Stimulated activated naive B cell treated with anti-CD40 and anti-IgM and Interleukin-4, amounts not matched to agents 10 μg/mL and 1 μg/mL and 100 μg/mL, for 72 hours (primary cell): Measurements from ENCODE around the gene ZNF133.
"Not testable (repeated sequence)": the region's sequence is repeated elsewhere in the genome, so short reads cannot be mapped to it uniquely, and the experiment has no call there.

Source experiments
- ATAC-seq, 2 donors: fragments of 150-1000 bp; cut with Tn5 transposase; replicated peaks; 2 replicates each; pipeline ENCODE4 v1.10.0; 2021; ENCODE audit warnings: moderate library complexity in 1 of 2
- DNase-seq: peaks from one replicate; pipeline ENCODE4 v3.0.0; 2021
- H3K27ac Mint-ChIP-seq: one replicate; pipeline ENCODE4 v1.8.0; 2022; ENCODE audit warnings: mild to moderate bottlenecking, mixed read lengths
- H3K27me3 Mint-ChIP-seq, 2 donors: one replicate each; pipeline ENCODE4 v1.8.0; 2022; ENCODE audit warnings: mixed read lengths in 2 of 2
- H3K36me3 Mint-ChIP-seq, 2 donors: one replicate each; pipeline ENCODE4 v1.8.0; 2022; ENCODE audit warnings: mixed read lengths in 2 of 2, mild to moderate bottlenecking in 1 of 2
- H3K4me1 Mint-ChIP-seq, 2 donors: one replicate each; pipeline ENCODE4 v1.8.0; 2022; ENCODE audit warnings: mixed read lengths in 2 of 2, mild to moderate bottlenecking in 1 of 2
- H3K4me3 Mint-ChIP-seq, 2 donors: one replicate each; pipeline ENCODE4 v1.8.0; 2022; ENCODE audit warnings: mild to moderate bottlenecking in 2 of 2, mixed read lengths in 2 of 2, moderate library complexity in 1 of 2
- H3K9me3 Mint-ChIP-seq, 2 donors: one replicate each; pipeline ENCODE4 v1.8.0; 2022; ENCODE audit warnings: mixed read lengths in 2 of 2, mild to moderate bottlenecking in 1 of 2

ZNF133 gene

DNA sequence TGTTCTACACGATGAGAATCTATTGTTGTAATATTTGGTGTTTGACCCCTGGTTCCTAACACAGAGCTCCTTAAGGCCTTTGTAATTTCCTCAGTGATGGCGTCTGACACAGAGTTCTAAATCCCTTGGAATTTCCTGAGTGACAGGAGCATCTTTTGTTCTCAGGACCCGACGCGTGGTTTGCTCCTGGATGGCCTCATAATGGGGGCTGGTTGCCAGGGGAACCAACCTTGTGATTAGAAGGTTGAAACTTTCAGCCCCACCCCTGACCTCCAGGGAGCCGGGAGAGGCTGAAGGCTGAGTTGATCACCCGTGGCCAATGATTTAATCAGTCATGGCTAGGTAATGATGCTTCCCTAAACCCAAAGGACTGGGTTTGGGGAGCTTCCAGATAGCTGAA lies 20.5 kb upstream of the ZNF133 start:
- Mint-ChIP-seq H3K27me3 (peaks cover 28 to 34% of the 10 kb centered on the region in 2 donors), H3K4me1 (no peaks in the 10 kb centered on the region), H3K27ac (no peak overlapping the region), H3K9me3 (no peaks in the 10 kb centered on the region), H3K4me3 (no peak overlapping the region), H3K36me3 (no peaks in the 10 kb centered on the region)
- ATAC-seq (no peak), DNase-seq (no peak)

DNA sequence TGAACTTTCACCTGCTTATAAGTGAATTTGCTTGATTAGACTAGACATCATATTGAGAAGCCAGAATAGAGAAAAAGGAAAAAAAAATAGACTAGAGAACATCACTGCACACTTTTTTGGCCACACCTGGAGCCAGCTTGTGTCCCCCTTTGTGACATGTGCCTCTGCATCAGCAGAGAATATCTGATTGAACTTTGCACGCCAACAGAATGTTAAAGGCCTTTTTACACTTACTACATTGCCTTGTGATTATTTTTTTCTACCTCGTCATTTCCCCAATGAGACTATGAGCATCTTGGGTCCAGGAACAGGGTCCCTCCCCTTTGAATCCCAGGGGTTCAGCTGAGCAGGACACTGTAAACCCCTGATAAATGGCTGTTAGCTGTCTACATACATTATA lies 17.2 kb upstream of the ZNF133 start:
- H3K27ac Mint-ChIP-seq: no peak overlapping the region
- H3K36me3 Mint-ChIP-seq: no peaks in the 10 kb centered on the region
- H3K9me3 Mint-ChIP-seq: no peaks in the 10 kb centered on the region
- peaks cover 33% of the 10 kb centered on the region in 2 donors for H3K27me3 Mint-ChIP-seq
- ATAC-seq (no peak), DNase-seq (no peak)
- no peak overlapping the region for H3K4me3 Mint-ChIP-seq
- no peaks in the 10 kb centered on the region for H3K4me1 Mint-ChIP-seq

DNA sequence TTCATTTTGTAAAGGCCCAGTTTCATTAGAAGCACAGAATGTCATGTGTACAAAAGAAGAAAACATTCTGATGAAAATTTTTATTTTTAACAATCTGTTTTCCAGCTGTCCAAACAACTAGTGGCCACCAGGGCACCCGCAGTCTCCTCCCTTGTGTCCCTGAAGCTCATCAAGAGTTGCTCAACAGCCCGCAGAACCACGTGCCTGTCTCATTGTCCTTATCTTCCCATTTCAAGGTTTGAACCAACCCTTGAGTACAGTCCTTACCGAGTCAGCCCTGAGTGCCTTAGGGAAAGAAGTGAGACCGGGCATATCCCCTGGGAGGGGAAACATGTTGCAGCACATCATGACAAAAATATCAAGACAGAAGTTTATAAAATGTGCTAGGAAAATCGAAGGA lies 15.9 kb upstream of the ZNF133 start:
- H3K9me3 Mint-ChIP-seq: no peaks in the 10 kb centered on the region
- no peak overlapping the region for H3K27ac Mint-ChIP-seq
- no peak for ATAC-seq
- H3K4me1 Mint-ChIP-seq: peaks cover 0 to 3% of the 10 kb centered on the region in 2 donors
- H3K4me3 Mint-ChIP-seq: no peak overlapping the region
- DNase-seq: no peak
- no peaks in the 10 kb centered on the region for H3K36me3 Mint-ChIP-seq
- H3K27me3 Mint-ChIP-seq: peaks cover 30 to 31% of the 10 kb centered on the region in 2 donors

DNA sequence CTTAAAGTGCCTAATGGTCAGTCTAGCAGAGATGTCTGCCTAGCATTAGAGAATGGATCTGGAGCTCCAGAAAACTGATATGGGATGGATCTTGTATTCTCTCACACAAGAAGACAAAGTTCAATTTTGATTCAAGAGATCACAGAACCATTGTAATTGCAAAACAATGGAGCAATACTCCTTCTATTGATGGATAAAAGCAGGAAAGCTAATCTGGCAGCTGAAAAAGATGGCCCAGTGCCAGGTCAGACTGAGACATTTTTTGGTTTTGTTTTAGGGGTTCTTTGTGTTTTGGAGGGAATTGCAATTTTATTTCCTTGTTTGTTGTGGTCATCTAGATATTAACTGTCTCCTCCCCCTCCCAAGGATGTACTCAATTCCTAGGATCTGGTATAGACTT lies 14.6 kb upstream of the ZNF133 start:
- peaks cover 23 to 24% of the 10 kb centered on the region in 2 donors for H3K27me3 Mint-ChIP-seq
- no peaks in the 10 kb centered on the region for H3K36me3 Mint-ChIP-seq
- DNase-seq (no peak), ATAC-seq (no peak)
- no peak overlapping the region for H3K4me3 Mint-ChIP-seq
- no peak overlapping the region for H3K27ac Mint-ChIP-seq
- peaks cover 0 to 3% of the 10 kb centered on the region in 2 donors for H3K4me1 Mint-ChIP-seq
- H3K9me3 Mint-ChIP-seq: no peaks in the 10 kb centered on the region

DNA sequence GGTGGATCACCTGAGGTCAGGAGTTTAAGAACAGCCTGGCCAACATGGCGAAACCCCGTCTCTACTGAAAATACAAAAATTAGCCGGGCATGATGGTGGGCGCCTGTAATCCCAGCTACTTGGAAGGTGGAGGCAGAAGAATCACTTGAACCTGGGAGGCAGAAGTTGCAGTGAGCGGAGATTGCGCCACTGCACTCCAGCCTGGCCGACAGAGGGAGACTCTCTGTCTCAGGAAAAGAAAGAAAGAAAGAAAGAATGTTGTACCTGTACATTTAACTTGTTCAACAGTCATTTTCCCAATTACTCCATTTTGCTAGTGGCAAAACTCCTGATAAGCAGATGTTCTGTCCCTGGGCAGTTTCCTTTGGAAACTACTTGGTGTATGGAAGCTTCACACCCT lies 12.4 kb upstream of the ZNF133 start:
- DNase-seq, H3K4me1 Mint-ChIP-seq, H3K4me3 Mint-ChIP-seq, ATAC-seq, H3K36me3 Mint-ChIP-seq, H3K9me3 Mint-ChIP-seq, H3K27ac Mint-ChIP-seq: not testable (repeated sequence)
- peaks cover 28% of the 10 kb centered on the region in 2 donors for H3K27me3 Mint-ChIP-seq

DNA sequence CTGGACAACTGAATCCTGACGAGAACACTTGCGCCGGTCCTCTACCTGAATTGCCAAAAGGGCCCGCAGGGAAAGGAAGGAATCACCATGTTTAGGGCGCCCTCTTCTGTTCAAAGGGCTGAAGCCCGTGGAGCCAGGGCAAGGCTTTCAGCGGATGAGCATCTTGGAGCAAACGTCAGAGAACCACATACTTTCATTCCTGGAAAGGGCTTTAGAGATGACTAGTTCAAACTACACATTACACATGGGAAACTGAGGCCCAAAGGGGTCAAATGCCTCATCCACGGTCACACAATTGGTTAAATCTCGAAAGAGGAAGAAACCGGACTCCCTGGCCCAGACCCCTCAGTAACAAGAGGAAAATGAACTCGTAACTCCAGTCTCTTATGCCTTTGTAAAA lies 11.5 kb upstream of the ZNF133 start:
- Mint-ChIP-seq H3K4me3 (no peak overlapping the region), H3K9me3 (no peaks in the 10 kb centered on the region), H3K27ac (peak overlapping the region; percentile 14), H3K4me1 (peaks cover 0 to 3% of the 10 kb centered on the region in 2 donors), H3K36me3 (peaks cover 0 to 1% of the 10 kb centered on the region in 2 donors), H3K27me3 (peaks cover 25 to 33% of the 10 kb centered on the region in 2 donors)
- peak; percentile 50 for DNase-seq
- peak; percentile 82 to 89 for ATAC-seq

DNA sequence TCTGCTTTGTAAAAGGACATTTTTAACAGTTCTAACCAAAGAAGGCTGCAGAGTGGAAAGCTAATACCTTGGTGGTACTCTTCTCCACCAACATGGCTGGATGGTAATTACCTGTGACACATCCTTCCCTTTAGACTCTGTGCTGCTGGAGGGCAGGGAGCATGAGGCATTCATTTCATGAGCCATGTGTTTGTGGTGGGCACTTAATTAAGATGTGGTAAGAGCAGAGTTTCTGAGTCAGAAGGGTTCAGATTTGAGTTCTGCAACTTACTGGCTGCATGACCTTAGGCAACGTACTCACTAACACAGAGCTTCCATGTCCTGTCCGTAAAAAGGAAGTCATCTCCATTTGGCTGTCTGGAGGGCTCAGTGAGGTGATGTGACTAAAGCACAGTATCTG lies 9.1 kb upstream of the ZNF133 start:
- DNase-seq (no peak), ATAC-seq (no peak)
- peaks cover 19 to 37% of the 10 kb centered on the region in 2 donors for H3K27me3 Mint-ChIP-seq
- peaks cover 0 to 1% of the 10 kb centered on the region in 2 donors for H3K36me3 Mint-ChIP-seq
- no peak overlapping the region for H3K27ac Mint-ChIP-seq
- peaks cover 0 to 3% of the 10 kb centered on the region in 2 donors for H3K4me1 Mint-ChIP-seq
- peaks cover 0 to 2% of the 10 kb centered on the region in 2 donors for H3K9me3 Mint-ChIP-seq
- H3K4me3 Mint-ChIP-seq: no peak overlapping the region

DNA sequence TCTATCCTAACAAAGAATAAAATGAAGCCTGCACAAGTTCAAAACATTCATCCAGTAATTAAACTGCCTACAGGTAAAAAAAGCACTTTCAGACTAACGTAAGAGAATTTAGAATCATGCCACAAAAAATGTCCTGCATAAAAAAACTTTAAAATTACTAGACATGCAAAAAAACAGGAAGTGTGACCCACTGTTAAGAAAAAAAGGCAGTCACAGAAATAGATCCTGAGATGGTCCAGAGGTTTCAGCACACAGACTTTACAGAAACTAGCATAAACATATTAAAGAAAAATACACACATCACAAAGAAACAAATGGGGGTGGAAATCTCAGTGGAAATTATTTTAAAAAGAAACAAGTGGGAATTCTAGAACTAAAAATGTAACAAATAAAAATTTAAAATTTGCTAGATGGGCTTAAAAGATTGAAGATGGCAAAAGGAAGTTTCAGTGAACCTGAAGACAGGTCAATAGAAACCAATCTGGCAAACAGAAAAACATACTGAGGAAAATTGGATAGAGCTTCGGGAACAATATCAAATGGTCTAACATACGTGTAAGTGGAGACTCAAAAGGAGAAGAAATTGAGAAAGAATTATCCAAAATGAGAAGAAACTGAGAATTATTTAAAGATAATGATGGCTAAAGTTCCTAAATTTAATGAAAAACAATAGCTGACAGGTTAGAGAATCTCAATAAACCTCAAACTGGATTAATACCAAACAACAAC lies 3.4 kb upstream of the ZNF133 start:
- Mint-ChIP-seq H3K4me1 (peaks cover 6 to 21% of the 10 kb centered on the region in 2 donors), H3K9me3 (peaks cover 13 to 14% of the 10 kb centered on the region in 2 donors), H3K4me3 (no peak overlapping the region), H3K27me3 (peaks cover 30 to 44% of the 10 kb centered on the region in 2 donors), H3K36me3 (peaks cover 0 to 9% of the 10 kb centered on the region in 2 donors), H3K27ac (no peak overlapping the region)
- DNase-seq: no peak
- no peak for ATAC-seq

DNA sequence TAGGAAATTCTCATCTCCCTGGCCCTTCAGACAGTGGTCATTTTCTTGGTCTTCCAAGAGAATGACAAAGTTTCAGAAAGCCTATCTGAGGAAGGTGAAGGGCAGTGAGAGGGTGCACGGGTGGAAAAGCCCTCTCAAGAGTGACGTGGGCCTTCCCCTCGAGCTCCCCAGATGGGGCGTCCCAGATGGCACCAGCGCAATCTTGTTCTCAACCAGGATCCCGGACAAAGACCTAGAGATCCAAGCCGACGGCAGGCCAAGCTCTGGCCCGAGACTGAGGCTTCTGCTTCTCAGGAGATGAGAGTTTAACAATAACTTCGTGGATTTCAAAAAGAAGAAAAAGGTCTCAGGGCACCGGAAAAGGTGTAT lies 797 bp upstream of the ZNF133 start:
- DNase-seq: no peak
- Mint-ChIP-seq H3K27me3 (peaks cover 19 to 26% of the 10 kb centered on the region in 2 donors), H3K9me3 (peaks cover 13 to 14% of the 10 kb centered on the region in 2 donors), H3K27ac (peak overlapping the region; percentile 99), H3K36me3 (peaks cover 18 to 23% of the 10 kb centered on the region in 2 donors), H3K4me3 (peak overlapping the region; percentile 93 to 100), H3K4me1 (peaks cover 15 to 34% of the 10 kb centered on the region in 2 donors)
- ATAC-seq: peak; percentile 1

DNA sequence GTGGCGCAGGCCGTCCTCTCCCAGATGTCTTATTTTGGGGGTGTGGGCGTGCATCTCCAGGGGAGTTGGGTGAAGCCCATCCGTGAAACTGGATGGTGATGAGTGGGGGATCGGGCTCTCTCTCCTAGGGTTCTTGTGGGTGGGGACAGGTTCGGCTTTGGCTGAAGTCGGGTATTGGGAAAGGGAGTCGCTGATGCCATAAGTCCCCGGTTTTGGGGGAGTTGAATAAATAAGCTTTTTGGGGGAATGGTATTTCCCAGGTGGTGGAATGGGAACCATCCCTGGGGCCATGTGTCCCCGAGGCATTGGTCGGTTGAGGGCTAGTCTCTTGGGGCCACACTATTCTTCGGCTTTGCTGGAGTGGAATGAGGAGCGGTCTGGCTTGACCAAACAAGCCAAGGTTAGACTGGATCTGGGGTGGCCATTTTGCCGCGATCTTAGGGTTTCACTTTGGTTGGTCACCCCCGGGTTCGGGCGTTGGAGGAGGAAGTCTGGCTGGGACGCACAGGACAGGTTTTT lies 481 bp downstream of the ZNF133 start:
- no peak for DNase-seq

DNA sequence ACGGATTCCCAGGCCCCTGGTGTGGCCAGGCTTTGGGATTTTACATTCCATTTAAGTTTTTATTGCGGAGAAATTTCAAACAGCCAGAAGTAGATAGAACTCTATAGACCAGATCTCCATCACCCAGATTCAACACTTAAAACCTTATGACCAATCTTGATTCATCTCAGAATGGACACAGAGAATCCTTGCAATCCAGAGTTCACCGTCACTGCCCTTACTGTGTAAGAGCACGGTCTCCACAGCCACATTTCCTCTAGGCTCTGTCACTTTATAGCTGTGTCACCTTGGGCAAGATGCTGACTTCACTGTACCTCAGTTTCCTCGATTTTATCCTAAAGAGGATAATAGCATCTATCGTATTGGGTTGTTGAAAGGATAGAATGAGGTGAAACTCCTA lies 979 bp downstream of the ZNF133 start:
- no peak for ATAC-seq
- H3K9me3 Mint-ChIP-seq: peaks cover 12 to 13% of the 10 kb centered on the region in 2 donors
- H3K4me3 Mint-ChIP-seq: peak overlapping the region; percentile 93 to 100
- H3K27me3 Mint-ChIP-seq: peaks cover 13 to 16% of the 10 kb centered on the region in 2 donors
- no peak overlapping the region for H3K27ac Mint-ChIP-seq
- H3K36me3 Mint-ChIP-seq: peaks cover 24 to 34% of the 10 kb centered on the region in 2 donors
- peaks cover 15 to 34% of the 10 kb centered on the region in 2 donors for H3K4me1 Mint-ChIP-seq
- no peak for DNase-seq

More for the DNA sequence above, 481 bp downstream of the ZNF133 start:
- no peak for ATAC-seq
- peak overlapping the region; percentile 99 for H3K27ac Mint-ChIP-seq
- H3K4me1 Mint-ChIP-seq: peaks cover 15 to 34% of the 10 kb centered on the region in 2 donors
- H3K27me3 Mint-ChIP-seq: peaks cover 16 to 17% of the 10 kb centered on the region in 2 donors
- H3K4me3 Mint-ChIP-seq: peak overlapping the region; percentile 93 to 100
- H3K9me3 Mint-ChIP-seq: peaks cover 13 to 14% of the 10 kb centered on the region in 2 donors
- peaks cover 21 to 30% of the 10 kb centered on the region in 2 donors for H3K36me3 Mint-ChIP-seq

DNA sequence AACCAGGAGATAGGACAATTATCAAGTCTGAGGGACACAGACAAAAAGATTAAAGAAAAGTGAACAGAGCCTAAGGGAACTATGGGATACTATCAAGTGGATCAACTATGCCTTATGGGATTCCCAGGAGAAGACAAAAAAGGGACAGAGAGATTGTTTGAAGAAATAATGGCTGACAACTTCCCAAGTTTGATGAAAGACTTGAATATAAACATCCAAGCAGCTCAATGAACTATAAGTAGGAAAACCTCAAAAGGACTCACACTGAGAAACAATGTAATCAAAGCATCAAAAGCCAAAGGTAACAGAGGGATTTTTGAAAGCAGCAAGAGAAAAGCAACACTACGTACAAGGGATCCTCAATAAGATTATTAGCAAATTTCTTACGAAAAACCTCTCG lies 11.0 kb downstream of the ZNF133 start:
- Mint-ChIP-seq H3K36me3 (peaks cover 28 to 34% of the 10 kb centered on the region in 2 donors), H3K9me3 (peaks cover 0 to 9% of the 10 kb centered on the region in 2 donors), H3K4me3 (no peak overlapping the region), H3K27me3 (no peaks in the 10 kb centered on the region), H3K27ac (no peak overlapping the region), H3K4me1 (no peaks in the 10 kb centered on the region)
- ATAC-seq (no peak), DNase-seq (no peak)

DNA sequence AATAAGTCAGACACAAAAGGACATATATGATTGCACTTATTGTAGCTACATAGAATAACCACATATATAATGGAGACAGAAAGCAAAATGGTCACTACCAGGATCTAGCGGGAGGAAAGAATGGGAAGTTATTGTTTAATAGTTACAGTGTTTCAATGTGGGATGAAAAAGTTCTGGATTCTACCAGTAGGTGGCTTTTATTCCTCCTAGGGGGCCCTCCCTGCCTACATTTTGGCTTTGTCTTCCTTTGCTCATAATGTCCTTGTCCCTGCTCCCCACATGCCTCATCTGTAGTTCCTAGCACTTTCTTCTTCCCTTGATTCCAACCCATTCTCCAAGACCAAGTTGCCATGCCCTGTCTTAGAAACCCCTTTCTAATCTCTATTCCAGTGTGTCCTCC lies 16.3 kb downstream of the ZNF133 start:
- no peak overlapping the region for H3K4me3 Mint-ChIP-seq
- H3K36me3 Mint-ChIP-seq: peaks cover 25 to 36% of the 10 kb centered on the region in 2 donors
- no peaks in the 10 kb centered on the region for H3K27me3 Mint-ChIP-seq
- no peaks in the 10 kb centered on the region for H3K9me3 Mint-ChIP-seq
- no peaks in the 10 kb centered on the region for H3K4me1 Mint-ChIP-seq
- no peak for DNase-seq
- H3K27ac Mint-ChIP-seq: no peak overlapping the region
- ATAC-seq: no peak

DNA sequence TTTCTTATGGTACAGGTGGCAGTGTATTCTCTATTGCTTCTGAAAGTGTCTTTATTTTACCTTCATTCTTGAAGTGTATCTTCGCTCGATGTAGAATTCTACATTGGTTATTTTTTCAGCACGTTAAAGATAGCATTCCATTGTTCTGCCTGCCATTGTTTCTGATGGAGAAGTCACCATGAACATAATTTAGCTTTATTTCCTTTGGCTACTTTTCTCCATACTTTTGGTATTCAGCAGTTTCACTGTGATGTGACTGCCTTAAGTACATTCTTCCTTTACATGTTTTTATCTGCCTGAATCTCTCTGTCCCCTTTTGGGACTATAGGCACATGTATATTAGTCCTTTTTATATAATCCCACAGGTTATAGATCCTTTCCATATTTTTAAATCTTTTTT lies 19.0 kb downstream of the ZNF133 start:
- no peak overlapping the region for H3K27ac Mint-ChIP-seq
- H3K4me1 Mint-ChIP-seq: no peaks in the 10 kb centered on the region
- H3K4me3 Mint-ChIP-seq: no peak overlapping the region
- ATAC-seq (no peak), DNase-seq (no peak)
- H3K27me3 Mint-ChIP-seq: no peaks in the 10 kb centered on the region
- H3K36me3 Mint-ChIP-seq: peaks cover 27 to 32% of the 10 kb centered on the region in 2 donors
- H3K9me3 Mint-ChIP-seq: no peaks in the 10 kb centered on the region

DNA sequence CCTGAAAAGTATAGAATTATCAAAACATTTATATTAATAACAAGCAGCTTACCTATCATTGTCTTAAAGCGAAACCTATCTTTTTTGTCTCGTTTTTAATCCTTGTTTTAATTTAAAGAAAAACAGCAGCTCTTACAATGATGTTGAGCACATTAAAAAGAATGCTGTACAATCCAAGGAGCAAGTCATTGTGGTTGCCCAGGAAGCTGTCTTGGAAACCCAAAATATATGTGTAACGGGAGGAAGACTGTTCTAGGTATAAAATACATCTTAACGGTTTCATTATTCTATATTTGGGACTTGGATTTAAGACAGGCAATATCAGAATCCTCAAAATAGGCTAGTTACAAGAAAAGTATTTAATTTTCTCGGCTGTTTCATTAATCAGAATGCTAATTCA lies 21.7 kb downstream of the ZNF133 start:
- ATAC-seq (no peak), DNase-seq (no peak)
- H3K27ac Mint-ChIP-seq: no peak overlapping the region
- H3K4me3 Mint-ChIP-seq: no peak overlapping the region
- H3K4me1 Mint-ChIP-seq: no peaks in the 10 kb centered on the region
- no peaks in the 10 kb centered on the region for H3K9me3 Mint-ChIP-seq
- no peaks in the 10 kb centered on the region for H3K27me3 Mint-ChIP-seq
- H3K36me3 Mint-ChIP-seq: peaks cover 33 to 47% of the 10 kb centered on the region in 2 donors
